ENCODE measurements around the gene RUNX2.

DNA sequence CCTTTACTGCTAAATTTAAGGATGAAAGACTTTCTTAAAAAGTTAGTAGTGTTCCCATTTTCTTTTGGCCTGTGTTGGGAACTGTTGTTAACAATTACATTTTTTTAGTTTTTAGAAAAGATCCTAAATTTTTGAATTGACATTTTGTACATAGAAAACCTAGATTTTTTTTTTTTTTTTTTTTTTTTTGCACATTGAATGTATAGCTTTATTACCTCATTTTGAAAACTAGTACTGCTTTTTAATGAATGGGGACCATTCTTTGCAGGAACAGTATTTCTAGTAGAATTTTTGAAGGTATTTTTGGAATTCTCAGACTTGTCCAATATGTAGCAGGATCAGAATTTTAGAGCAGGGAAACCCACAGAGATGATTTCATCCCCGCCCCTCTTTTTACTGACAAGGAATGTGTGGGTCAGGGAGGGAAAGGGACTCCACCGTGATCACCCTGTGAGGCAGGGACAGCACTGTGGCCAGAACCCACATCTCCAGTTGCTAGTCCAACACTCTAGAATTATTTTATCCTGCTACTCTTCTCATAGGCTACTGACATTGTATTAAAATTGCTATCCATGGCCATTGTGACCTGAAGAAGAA is 204.0 kb downstream of the RUNX2 start:
- TF ChIP-seq, protein P1, sequence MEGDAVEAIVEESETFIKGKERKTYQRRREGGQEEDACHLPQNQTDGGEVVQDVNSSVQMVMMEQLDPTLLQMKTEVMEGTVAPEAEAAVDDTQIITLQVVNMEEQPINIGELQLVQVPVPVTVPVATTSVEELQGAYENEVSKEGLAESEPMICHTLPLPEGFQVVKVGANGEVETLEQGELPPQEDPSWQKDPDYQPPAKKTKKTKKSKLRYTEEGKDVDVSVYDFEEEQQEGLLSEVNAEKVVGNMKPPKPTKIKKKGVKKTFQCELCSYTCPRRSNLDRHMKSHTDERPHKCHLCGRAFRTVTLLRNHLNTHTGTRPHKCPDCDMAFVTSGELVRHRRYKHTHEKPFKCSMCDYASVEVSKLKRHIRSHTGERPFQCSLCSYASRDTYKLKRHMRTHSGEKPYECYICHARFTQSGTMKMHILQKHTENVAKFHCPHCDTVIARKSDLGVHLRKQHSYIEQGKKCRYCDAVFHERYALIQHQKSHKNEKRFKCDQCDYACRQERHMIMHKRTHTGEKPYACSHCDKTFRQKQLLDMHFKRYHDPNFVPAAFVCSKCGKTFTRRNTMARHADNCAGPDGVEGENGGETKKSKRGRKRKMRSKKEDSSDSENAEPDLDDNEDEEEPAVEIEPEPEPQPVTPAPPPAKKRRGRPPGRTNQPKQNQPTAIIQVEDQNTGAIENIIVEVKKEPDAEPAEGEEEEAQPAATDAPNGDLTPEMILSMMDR (IDR thresholded peaks at IDR 0.05; ENCODE audit: poor library complexity): no peak
- TF ChIP-seq EZH2 (IDR thresholded peaks at IDR 0.05; ENCODE audit: borderline replicate concordance) (no peak), EZH2phosphoT487 (IDR thresholded peaks at IDR 0.05; ENCODE audit: low read depth, severe bottlenecking, unreplicated experiment) (no peak)

Measured in hepatocyte (in vitro differentiated cells).